Myocyte (in vitro differentiated cells): ENCODE results near the gene RSPH6A. TPM values are rescaled to one million over a fixed set of nuclear protein-coding genes. Genes with fewer than 3 reads are reported as not detected.

Source experiments
- DNase-seq: peaks from one replicate; pipeline ENCODE4 v3.0.0-alpha.2; 2012; ENCODE audit warnings: low read depth
- total RNA-seq: library from RNA; depleted of rRNA; stranded (reverse); fragments of >200 nt; gene quantifications from 2 replicates; pipeline ENCODE4 v1.2.3, GENCODE V29; 2014

Gene RSPH6A
- total RNA-seq, 1 donor from 2014 or later: 0.11 TPM

GRCh38 chr19:45804140-45804958, 10.8 kb downstream of the RSPH6A start:
- DNase-seq: no peak

GRCh38 chr19:45801603-45802175, 13.4 kb downstream of the RSPH6A start:
- no peak for DNase-seq

GRCh38 chr19:45800070-45800553, 15.0 kb downstream of the RSPH6A start:
- peak; percentile 70 for DNase-seq

- peak; percentile 70 for DNase-seq
Observed at GRCh38 chr19:45799541-45799940, 15.6 kb downstream of the RSPH6A start.

GRCh38 chr19:45798995-45799517, 16.1 kb downstream of the RSPH6A start:
- DNase-seq: peak; percentile 83

GRCh38 chr19:45794627-45795026, 20.5 kb downstream of the RSPH6A start:
- DNase-seq: no peak

GRCh38 chr19:45793876-45794275, 21.2 kb downstream of the RSPH6A start:
- no peak for DNase-seq

- DNase-seq: no peak
Observed at GRCh38 chr19:45793178-45793564, 21.9 kb downstream of the RSPH6A start.

GRCh38 chr19:45792470-45793177, 22.5 kb downstream of the RSPH6A start, which contains the start of gene DMWD:
Gene DMWD, minus strand, starts transcription at chr19:45792845. Its CDS starts 89 bp downstream, at chr19:45792756.
- DNase-seq: peak; percentile 99

GRCh38 chr19:45791744-45792469, 23.2 kb downstream of the RSPH6A start:
- no peak for DNase-seq

GRCh38 chr19:45790942-45791341, 24.2 kb downstream of the RSPH6A start:
- DNase-seq: no peak

- no peak for DNase-seq
Observed at GRCh38 chr19:45789035-45789786, 25.9 kb downstream of the RSPH6A start.

GRCh38 chr19:45786533-45786894, 28.6 kb downstream of the RSPH6A start:
- no peak for DNase-seq

- DNase-seq: no peak
Observed at GRCh38 chr19:45785781-45786532, 29.2 kb downstream of the RSPH6A start.

GRCh38 chr19:45785097-45785496, 30.0 kb downstream of the RSPH6A start:
- DNase-seq: peak; percentile 53

GRCh38 chr19:45784096-45784495, 31.0 kb downstream of the RSPH6A start:
- DNase-seq: no peak

- peak; percentile 98 for DNase-seq
Observed at GRCh38 chr19:45782820-45783785, 32.0 kb downstream of the RSPH6A start.

- DNase-seq: peak; percentile 87
Observed at GRCh38 chr19:45782162-45782691, 32.9 kb downstream of the RSPH6A start, which contains the start of gene DMPK. Gene DMPK, minus strand, starts transcription at chr19:45782490. Its CDS starts 138 bp downstream, at chr19:45782352.
